Dermis microvascular lymphatic vessel endothelial cell (primary cell): ENCODE data around the gene LTA4H. TPM values are rescaled to one million over a fixed set of nuclear protein-coding genes. Genes with fewer than 3 reads are reported as not detected.
"Not testable (repeated sequence)": the region's sequence is repeated elsewhere in the genome, so short reads cannot be mapped to it uniquely, and the experiment has no call there.

Experiments used
- DNase-seq, 2 donors: peaks; one replicate each; pipeline versions ENCODE4 v3.0.0 to v3.0.0-alpha.2; 2010; ENCODE audit warnings: low read depth in 2 of 2
- total RNA-seq: library from RNA; depleted of rRNA; stranded (reverse); fragments of >200 nt; gene quantifications from 2 replicates; pipeline ENCODE4 v1.2.1, GENCODE V29; 2014

The LTA4H gene
- total RNA-seq, 1 donor from 2014 or later = 52.5 TPM

- DNase-seq = no peak
Observed at GRCh38 chr12:95993907-95994306, 41.5 kb downstream of the LTA4H start.

- no peak for DNase-seq
Observed at GRCh38 chr12:95990136-95990535, 45.3 kb downstream of the LTA4H start.

GRCh38 chr12:95989504-95990123 lies 45.8 kb downstream of the LTA4H start:
- no peak for DNase-seq

- DNase-seq = no peak
Observed at GRCh38 chr12:95988506-95989275, 46.7 kb downstream of the LTA4H start.

- no peak for DNase-seq
Observed at GRCh38 chr12:95986635-95987570, 48.5 kb downstream of the LTA4H start.

GRCh38 chr12:95984682-95985081 lies 50.7 kb downstream of the LTA4H start:
- DNase-seq = no peak

GRCh38 chr12:95982602-95983001 lies 52.8 kb downstream of the LTA4H start:
- no peak for DNase-seq

- DNase-seq = no peak
Observed at GRCh38 chr12:95980437-95980836, 55.0 kb downstream of the LTA4H start.

GRCh38 chr12:95978774-95979173 lies 56.6 kb downstream of the LTA4H start:
- no peak for DNase-seq

GRCh38 chr12:95978351-95978750 lies 57.0 kb downstream of the LTA4H start:
- DNase-seq = no peak

- no peak for DNase-seq
Observed at GRCh38 chr12:95977764-95978305, 57.6 kb downstream of the LTA4H start.

GRCh38 chr12:95976416-95976832 lies 59.0 kb downstream of the LTA4H start:
- DNase-seq = no peak

- no peak for DNase-seq
Observed at GRCh38 chr12:95975491-95975890, 59.9 kb downstream of the LTA4H start.

GRCh38 chr12:95974358-95974757 lies 61.0 kb downstream of the LTA4H start:
- no peak for DNase-seq

GRCh38 chr12:95972832-95973456 lies 62.4 kb downstream of the LTA4H start:
- no peak for DNase-seq

- DNase-seq = no peak
Observed at GRCh38 chr12:95970905-95971304, 64.5 kb downstream of the LTA4H start.

- not testable (repeated sequence) for DNase-seq
Observed at GRCh38 chr12:95969116-95969515, 66.3 kb downstream of the LTA4H start.

- DNase-seq = no peak
Observed at GRCh38 chr12:95967301-95967700, 68.1 kb downstream of the LTA4H start.

- no peak for DNase-seq
Observed at GRCh38 chr12:95966287-95966870, 69.0 kb downstream of the LTA4H start.

- peak in 1 of 2 donors; percentile 8 for DNase-seq
Observed at GRCh38 chr12:95963096-95963495, 72.3 kb downstream of the LTA4H start.

- no peak for DNase-seq
Observed at GRCh38 chr12:95962222-95962621, 73.2 kb downstream of the LTA4H start.
